ENCODE results near the gene OVAAL.
"Not testable (repeated sequence)": the region's sequence is repeated elsewhere in the genome, so short reads cannot be mapped to it uniquely, and the experiment has no call there.

Gene OVAAL

DNA sequence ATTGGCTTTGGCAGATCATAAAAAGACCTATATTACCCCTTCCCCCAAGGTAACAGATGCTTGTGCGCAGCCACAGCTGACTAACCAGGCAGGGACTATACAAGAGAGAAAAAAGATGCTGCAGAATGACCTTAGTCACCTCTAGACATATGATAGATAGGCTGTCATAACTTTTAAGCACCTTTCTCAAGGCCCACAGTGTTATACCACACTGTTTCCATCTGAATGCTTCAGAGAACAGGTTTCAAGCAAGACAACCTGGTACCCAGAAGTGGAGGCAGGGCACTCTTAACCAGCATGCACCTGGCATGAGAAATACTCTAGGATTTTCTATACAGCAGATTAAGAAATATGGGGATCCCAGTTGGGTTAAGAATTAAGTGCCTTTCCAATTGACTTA, 12.8 kb upstream of the OVAAL start:
- H3K36me3 ChIP-seq (ENCODE audit: control insufficient read depth in 1 of 2, insufficient read depth in 2 of 2, low read length in 2 of 2) = no peaks in the 10 kb centered on the region
- no peak overlapping the region for H3K4me3 ChIP-seq (ENCODE audit: low read depth, low read length)
- no peaks in the 10 kb centered on the region for H3K27me3 ChIP-seq (ENCODE audit: insufficient read depth, low read length)
- no peak overlapping the region for H2BK120ac ChIP-seq (ENCODE audit: insufficient read depth, low read length, poor library complexity)
- H2BK5ac ChIP-seq (ENCODE audit: low read depth, low read length, poor library complexity) = no peak overlapping the region
- no peaks in the 10 kb centered on the region for H3K79me1 ChIP-seq (ENCODE audit: low read length)
- H2BK12ac ChIP-seq (ENCODE audit: low read length) = no peak overlapping the region
- no peak overlapping the region for H3K4ac ChIP-seq (ENCODE audit: low read depth, low read length)
- no peaks in the 10 kb centered on the region for H3K79me2 ChIP-seq (ENCODE audit: control insufficient read depth, insufficient read depth, low read length, poor library complexity)
- DNase-seq = no peak
- no peak overlapping the region for H3K4me2 ChIP-seq (ENCODE audit: low read length)
- H4K12ac ChIP-seq (ENCODE audit: low read depth, low read length) = no peak overlapping the region
- H2AFZ ChIP-seq (ENCODE audit: insufficient read depth, low read length, poor library complexity) = no peak overlapping the region
- no peak overlapping the region for H3K18ac ChIP-seq (ENCODE audit: low read length)
- no peak overlapping the region for H4K8ac ChIP-seq (ENCODE audit: low read depth, low read length)
- WGBS (ENCODE audit: extremely low coverage, insufficient coverage, insufficient read length) = no CpG with 5 or more reads among the region's 1 CpG
- H3K9ac ChIP-seq (ENCODE audit: low read length) = no peak overlapping the region
- H3K4me1 ChIP-seq (ENCODE audit: control insufficient read depth in 1 of 2, insufficient read depth in 2 of 2, low read length in 2 of 2) = no peaks in the 10 kb centered on the region
- no peak overlapping the region for H2AK5ac ChIP-seq (ENCODE audit: low read length)
- H3K23ac ChIP-seq (ENCODE audit: low read length) = no peak overlapping the region
- no peak overlapping the region for H4K91ac ChIP-seq (ENCODE audit: low read depth, low read length)
- no peak overlapping the region for H3K14ac ChIP-seq (ENCODE audit: low read length)
- H3K27ac ChIP-seq (ENCODE audit: low read depth, low read length) = no peak overlapping the region
- H3K9me3 ChIP-seq (ENCODE audit: insufficient read depth, low read depth, low read length) = no peaks in the 10 kb centered on the region

GRCh38 chr1:180548686-180549317, 10.0 kb upstream of the OVAAL start:
- H3K4ac ChIP-seq (ENCODE audit: low read depth, low read length) = no peak overlapping the region
- no peaks in the 10 kb centered on the region for H3K4me1 ChIP-seq (ENCODE audit: control insufficient read depth in 1 of 2, insufficient read depth in 2 of 2, low read length in 2 of 2)
- H3K4me2 ChIP-seq (ENCODE audit: low read length) = no peak overlapping the region
- no peaks in the 10 kb centered on the region for H3K9me3 ChIP-seq (ENCODE audit: insufficient read depth, low read depth, low read length)
- H4K12ac ChIP-seq (ENCODE audit: low read depth, low read length) = no peak overlapping the region
- no peak overlapping the region for H3K4me3 ChIP-seq (ENCODE audit: low read depth, low read length)
- H3K23ac ChIP-seq (ENCODE audit: low read length) = no peak overlapping the region
- no CpG with 5 or more reads among the region's 7 CpGs for WGBS (ENCODE audit: extremely low coverage, insufficient coverage, insufficient read length)
- no peaks in the 10 kb centered on the region for H3K79me2 ChIP-seq (ENCODE audit: control insufficient read depth, insufficient read depth, low read length, poor library complexity)
- no peak for DNase-seq
- no peak overlapping the region for H3K18ac ChIP-seq (ENCODE audit: low read length)
- no peak overlapping the region for H3K14ac ChIP-seq (ENCODE audit: low read length)
- H2AK5ac ChIP-seq (ENCODE audit: low read length) = no peak overlapping the region
- no peak overlapping the region for H2BK120ac ChIP-seq (ENCODE audit: insufficient read depth, low read length, poor library complexity)
- H3K27me3 ChIP-seq (ENCODE audit: insufficient read depth, low read length) = no peaks in the 10 kb centered on the region
- H2AFZ ChIP-seq (ENCODE audit: insufficient read depth, low read length, poor library complexity) = no peak overlapping the region
- no peaks in the 10 kb centered on the region for H3K79me1 ChIP-seq (ENCODE audit: low read length)
- H2BK5ac ChIP-seq (ENCODE audit: low read depth, low read length, poor library complexity) = no peak overlapping the region
- no peak overlapping the region for H4K8ac ChIP-seq (ENCODE audit: low read depth, low read length)
- H3K36me3 ChIP-seq (ENCODE audit: control insufficient read depth in 1 of 2, insufficient read depth in 2 of 2, low read length in 2 of 2) = no peaks in the 10 kb centered on the region
- H2BK12ac ChIP-seq (ENCODE audit: low read length) = no peak overlapping the region
- no peak overlapping the region for H3K9ac ChIP-seq (ENCODE audit: low read length)
- H4K91ac ChIP-seq (ENCODE audit: low read depth, low read length) = no peak overlapping the region
- no peak overlapping the region for H3K27ac ChIP-seq (ENCODE audit: low read depth, low read length)

DNA sequence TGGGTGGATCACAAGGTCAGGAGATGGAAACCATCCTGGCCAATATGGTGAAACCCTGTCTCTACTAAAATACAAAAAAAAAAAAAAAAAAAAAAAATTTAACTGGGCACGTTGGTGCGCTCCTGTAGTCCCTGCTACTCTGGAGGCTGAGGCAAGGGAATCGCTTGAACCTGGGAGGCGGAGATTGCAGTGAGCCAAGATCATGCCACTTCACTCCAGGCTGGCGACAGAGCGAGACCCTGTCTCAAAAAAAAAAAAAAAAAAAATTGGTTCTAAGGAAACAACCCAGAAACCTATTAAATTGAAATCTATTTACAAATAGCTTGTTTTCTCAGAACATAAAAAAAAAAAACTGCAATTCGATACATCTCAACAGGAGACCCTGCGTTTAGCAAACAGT, 9.0 kb upstream of the OVAAL start:
- not testable (repeated sequence) for H4K8ac ChIP-seq (ENCODE audit: low read depth, low read length); H2AFZ ChIP-seq (ENCODE audit: insufficient read depth, low read length, poor library complexity); H3K18ac ChIP-seq (ENCODE audit: low read length); H2AK5ac ChIP-seq (ENCODE audit: low read length); H3K79me2 ChIP-seq (ENCODE audit: control insufficient read depth, insufficient read depth, low read length, poor library complexity); H3K4me1 ChIP-seq (ENCODE audit: control insufficient read depth in 1 of 2, insufficient read depth in 2 of 2, low read length in 2 of 2); H3K14ac ChIP-seq (ENCODE audit: low read length); H2BK120ac ChIP-seq (ENCODE audit: insufficient read depth, low read length, poor library complexity); DNase-seq; H2BK5ac ChIP-seq (ENCODE audit: low read depth, low read length, poor library complexity); H3K4me2 ChIP-seq (ENCODE audit: low read length); H3K36me3 ChIP-seq (ENCODE audit: control insufficient read depth in 1 of 2, insufficient read depth in 2 of 2, low read length in 2 of 2); H3K9ac ChIP-seq (ENCODE audit: low read length); H3K79me1 ChIP-seq (ENCODE audit: low read length); H4K91ac ChIP-seq (ENCODE audit: low read depth, low read length); H4K12ac ChIP-seq (ENCODE audit: low read depth, low read length); H3K9me3 ChIP-seq (ENCODE audit: insufficient read depth, low read depth, low read length); H2BK12ac ChIP-seq (ENCODE audit: low read length); H3K23ac ChIP-seq (ENCODE audit: low read length); H3K4ac ChIP-seq (ENCODE audit: low read depth, low read length); H3K4me3 ChIP-seq (ENCODE audit: low read depth, low read length); H3K27ac ChIP-seq (ENCODE audit: low read depth, low read length); H3K27me3 ChIP-seq (ENCODE audit: insufficient read depth, low read length)
- no CpG with 5 or more reads among the region's 8 CpGs for WGBS (ENCODE audit: extremely low coverage, insufficient coverage, insufficient read length)

- no CpG with 5 or more reads among the region's 3 CpGs for WGBS (ENCODE audit: extremely low coverage, insufficient coverage, insufficient read length)
Observed at GRCh38 chr1:180550241-180550640, 8.5 kb upstream of the OVAAL start.

More at GRCh38 chr1:180550241-180550640, 8.5 kb upstream of the OVAAL start:
- no peak overlapping the region for H2AFZ ChIP-seq (ENCODE audit: insufficient read depth, low read length, poor library complexity)
- H3K9me3 ChIP-seq (ENCODE audit: insufficient read depth, low read depth, low read length) = no peaks in the 10 kb centered on the region
- no peaks in the 10 kb centered on the region for H3K27me3 ChIP-seq (ENCODE audit: insufficient read depth, low read length)
- H3K23ac ChIP-seq (ENCODE audit: low read length) = no peak overlapping the region
- no peak overlapping the region for H4K12ac ChIP-seq (ENCODE audit: low read depth, low read length)
- no peak for DNase-seq
- no peak overlapping the region for H2BK12ac ChIP-seq (ENCODE audit: low read length)
- H3K4me2 ChIP-seq (ENCODE audit: low read length) = no peak overlapping the region
- H2BK5ac ChIP-seq (ENCODE audit: low read depth, low read length, poor library complexity) = no peak overlapping the region
- no peak overlapping the region for H4K8ac ChIP-seq (ENCODE audit: low read depth, low read length)
- no peak overlapping the region for H3K14ac ChIP-seq (ENCODE audit: low read length)
- H4K91ac ChIP-seq (ENCODE audit: low read depth, low read length) = no peak overlapping the region
- H3K79me1 ChIP-seq (ENCODE audit: low read length) = no peaks in the 10 kb centered on the region
- no peak overlapping the region for H3K18ac ChIP-seq (ENCODE audit: low read length)
- no peak overlapping the region for H3K27ac ChIP-seq (ENCODE audit: low read depth, low read length)
- H3K4me1 ChIP-seq (ENCODE audit: control insufficient read depth in 1 of 2, insufficient read depth in 2 of 2, low read length in 2 of 2) = no peaks in the 10 kb centered on the region
- H3K36me3 ChIP-seq (ENCODE audit: control insufficient read depth in 1 of 2, insufficient read depth in 2 of 2, low read length in 2 of 2) = no peaks in the 10 kb centered on the region
- no peak overlapping the region for H3K9ac ChIP-seq (ENCODE audit: low read length)
- no peak overlapping the region for H2BK120ac ChIP-seq (ENCODE audit: insufficient read depth, low read length, poor library complexity)
- H3K79me2 ChIP-seq (ENCODE audit: control insufficient read depth, insufficient read depth, low read length, poor library complexity) = no peaks in the 10 kb centered on the region
- H2AK5ac ChIP-seq (ENCODE audit: low read length) = no peak overlapping the region
- H3K4me3 ChIP-seq (ENCODE audit: low read depth, low read length) = no peak overlapping the region
- no peak overlapping the region for H3K4ac ChIP-seq (ENCODE audit: low read depth, low read length)

All from trophoblast cell (in vitro differentiated cells and primary cell).